ENCODE measurements around the gene SORBS1.

GRCh38 chr10:95394161-95394880 lies 166.8 kb downstream of the SORBS1 start:
- no peak for TF ChIP-seq CTCF (IDR thresholded peaks at IDR 0.05; ENCODE audit: insufficient read depth, low read depth, low read length)
- no peak for TF ChIP-seq EZH2 (IDR thresholded peaks at IDR 0.05; ENCODE audit: insufficient read depth, low read length)

Measured in astrocyte (in vitro differentiated cells and primary cell).